HG03442 (cell line): ENCODE measurements around the gene SLPI.

ENCODE experiments used
- ATAC-seq: cut with Tn5 transposase; IDR thresholded peaks from one replicate; pipeline ENCODE4 v1.9.1; 2021; ENCODE audit warnings: mild to moderate bottlenecking, moderate library complexity; ENCODE audit not compliant: unreplicated experiment

SLPI gene, protein sequence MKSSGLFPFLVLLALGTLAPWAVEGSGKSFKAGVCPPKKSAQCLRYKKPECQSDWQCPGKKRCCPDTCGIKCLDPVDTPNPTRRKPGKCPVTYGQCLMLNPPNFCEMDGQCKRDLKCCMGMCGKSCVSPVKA

GRCh38 chr20:45254383-45255262 is at the start of gene SLPI:
Gene SLPI (minus strand): TSS chr20:45254564. CDS start chr20:45254543, 21 bp downstream.
- no peak for ATAC-seq

GRCh38 chr20:45303586-45304463 is 49.5 kb upstream of the SLPI start:
- no peak for ATAC-seq

- no peak for ATAC-seq
Observed at GRCh38 chr20:45301824-45302271, 47.5 kb upstream of the SLPI start.

DNA sequence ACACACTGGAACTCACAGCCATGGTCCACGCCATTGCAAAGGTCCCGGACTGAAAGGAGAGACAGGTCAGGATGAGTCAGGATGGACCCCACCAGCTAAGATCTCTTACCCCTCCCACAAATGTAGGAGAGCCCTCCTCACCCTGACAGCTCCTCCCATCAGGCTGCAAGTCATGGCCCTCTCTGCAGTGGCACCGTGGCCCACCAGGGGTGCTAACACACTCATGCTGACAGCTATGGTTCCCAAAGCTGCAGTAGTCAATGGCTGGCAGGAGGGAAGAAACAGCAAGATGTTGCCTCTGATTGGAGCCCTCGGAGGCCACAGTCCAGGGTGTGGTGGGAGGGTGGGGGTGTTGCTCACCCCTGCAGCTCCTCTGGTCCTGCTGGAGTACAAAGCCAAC is 46.6 kb upstream of the SLPI start:
- ATAC-seq = peak; percentile 42

GRCh38 chr20:45299786-45300185 is 45.4 kb upstream of the SLPI start:
- no peak for ATAC-seq

- no peak for ATAC-seq
Observed at GRCh38 chr20:45297786-45298497, 43.6 kb upstream of the SLPI start.

DNA sequence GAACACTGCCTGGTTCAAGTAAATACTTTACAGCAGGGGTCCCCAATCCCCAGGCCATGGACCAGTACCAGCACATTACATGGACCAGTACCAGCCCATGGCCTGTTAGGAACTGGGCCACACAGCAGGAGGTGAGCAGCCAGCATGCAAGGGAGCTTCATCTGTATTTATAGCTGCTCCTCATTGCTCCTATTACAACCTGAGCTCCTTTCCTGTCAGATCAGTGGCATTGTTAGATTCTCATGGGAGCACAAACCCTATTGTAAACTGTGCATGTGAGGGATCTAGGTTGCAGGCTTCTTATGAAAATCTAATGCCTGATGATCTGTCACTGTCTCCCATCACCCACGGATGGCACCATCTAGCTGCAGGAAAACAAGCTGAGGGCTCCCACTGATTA is 40.3 kb upstream of the SLPI start:
- ATAC-seq = no peak

DNA sequence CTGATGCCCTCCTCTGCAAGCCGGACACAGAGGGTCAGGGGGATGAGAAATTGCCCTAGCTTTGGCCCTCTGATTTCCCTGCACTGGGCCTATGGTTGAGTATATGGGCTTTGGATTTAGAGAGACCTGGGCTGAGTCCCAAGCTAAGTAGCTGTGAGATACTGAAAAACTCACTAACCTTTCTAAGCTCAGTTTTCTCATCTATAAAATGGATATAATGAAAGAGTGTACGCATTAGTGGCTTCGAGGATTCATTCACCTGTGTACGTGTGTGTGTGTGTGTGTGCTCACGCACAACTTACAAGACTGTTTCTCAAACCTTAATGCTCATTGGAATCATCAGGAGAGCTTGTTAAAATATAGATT is 39.6 kb upstream of the SLPI start:
- ATAC-seq = no peak

- ATAC-seq = peak; percentile 53
Observed at GRCh38 chr20:45293041-45294002, 39.0 kb upstream of the SLPI start.

DNA sequence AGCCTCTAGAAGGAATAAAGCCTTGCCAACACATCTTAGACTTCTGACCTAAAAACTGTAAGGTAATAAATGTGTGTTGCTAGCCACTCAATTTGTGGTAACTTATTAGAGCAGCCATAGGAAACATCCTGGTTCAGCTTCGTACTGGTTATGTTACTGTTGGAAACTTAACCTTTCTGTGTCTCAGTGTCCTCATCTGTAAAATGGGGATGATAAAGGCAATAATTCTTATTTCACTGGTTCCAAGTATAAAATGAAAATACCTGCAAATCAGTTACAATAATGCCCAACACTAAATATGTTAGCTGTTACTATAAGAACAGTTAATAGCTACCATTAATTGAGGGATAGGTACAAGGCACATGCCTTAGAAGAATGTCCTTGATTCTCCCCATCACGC is 38.0 kb upstream of the SLPI start:
- no peak for ATAC-seq

DNA sequence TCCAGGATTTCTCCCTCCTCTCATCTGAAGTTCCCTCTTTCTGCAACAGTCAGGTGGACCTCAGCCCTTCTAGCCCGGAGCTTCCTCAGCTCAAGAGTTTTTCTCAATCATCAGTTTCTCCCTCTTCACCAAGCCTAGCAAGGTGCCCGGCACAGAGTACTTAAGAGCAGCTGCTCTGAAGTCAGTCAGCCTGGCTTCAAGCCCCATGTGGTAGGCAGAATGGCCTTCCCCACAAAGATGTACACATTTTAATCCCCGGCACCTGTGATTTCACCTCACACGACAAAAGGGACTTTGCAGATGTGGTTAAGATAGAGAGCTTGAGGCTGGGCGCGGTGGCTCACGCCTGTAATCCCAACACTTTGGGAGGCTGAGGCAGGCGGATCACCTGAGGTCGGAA is 37.2 kb upstream of the SLPI start:
- ATAC-seq = no peak

- no peak for ATAC-seq
Observed at GRCh38 chr20:45290677-45291355, 36.5 kb upstream of the SLPI start.

- ATAC-seq = no peak
Observed at GRCh38 chr20:45289942-45290676, 35.7 kb upstream of the SLPI start.

- ATAC-seq = no peak
Observed at GRCh38 chr20:45288860-45289259, 34.5 kb upstream of the SLPI start.

GRCh38 chr20:45288376-45288775 is 34.0 kb upstream of the SLPI start:
- no peak for ATAC-seq

DNA sequence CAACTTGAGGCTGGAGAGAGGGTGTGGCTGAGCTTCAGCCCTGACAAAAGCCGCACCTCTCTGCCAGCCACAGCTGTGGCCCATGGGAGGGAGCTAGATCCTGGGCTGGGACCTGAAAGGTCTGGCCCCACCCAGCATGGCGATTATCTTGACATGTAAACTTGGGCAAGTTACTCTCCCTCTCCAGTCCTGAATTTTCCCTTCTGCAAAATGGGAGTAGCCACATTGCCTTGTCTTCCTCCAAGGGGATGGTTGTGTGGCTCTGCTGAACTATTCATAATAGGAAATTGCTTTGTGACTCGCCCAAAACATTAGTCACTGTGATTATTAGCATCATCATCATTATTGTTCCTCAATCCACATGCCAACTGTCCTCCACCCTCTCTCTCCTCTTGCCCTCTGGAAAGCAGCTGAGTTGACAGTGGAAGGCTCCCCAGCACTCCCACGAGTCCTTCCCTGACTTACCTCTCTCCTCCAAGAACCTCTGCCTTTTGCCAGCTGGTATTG is 29.2 kb upstream of the SLPI start:
- ATAC-seq = no peak

DNA sequence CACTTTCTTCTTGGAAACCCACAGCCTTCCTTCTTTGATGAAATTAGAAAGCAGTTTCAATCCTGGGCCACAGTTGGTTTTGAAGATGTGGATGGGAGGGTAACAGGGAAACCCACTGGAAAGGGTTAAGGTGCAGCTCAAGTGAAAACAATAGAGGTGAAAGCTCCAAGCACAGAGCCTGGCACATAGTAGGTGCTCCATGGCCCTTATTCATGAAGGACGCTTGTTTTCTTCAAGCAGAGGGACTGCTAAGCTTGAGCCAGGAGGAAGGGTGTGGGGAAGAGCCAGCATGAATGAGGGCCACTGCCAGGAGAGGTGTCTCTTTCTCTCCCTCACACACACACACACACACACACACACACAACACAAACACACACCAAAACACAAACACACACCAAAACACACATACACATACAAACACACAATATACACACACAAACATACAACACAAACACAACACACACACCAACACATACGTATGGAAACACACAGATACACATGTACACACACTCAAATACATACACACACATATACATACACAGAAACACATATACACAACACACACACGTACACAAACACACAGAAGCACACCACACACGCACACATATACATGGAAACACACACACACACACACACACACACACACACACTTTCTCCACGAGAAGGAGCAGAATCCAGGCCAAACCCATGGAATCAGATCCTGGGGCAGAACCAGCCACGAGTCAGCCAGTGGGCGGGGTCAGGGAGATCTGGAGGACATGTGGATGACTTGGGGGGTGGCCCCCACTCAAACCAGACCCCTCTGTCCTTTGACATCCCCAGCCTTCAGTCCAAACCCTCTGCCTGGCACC is 28.6 kb upstream of the SLPI start:
- no peak for ATAC-seq
